CD14-positive monocyte (primary cell): ENCODE measurements around the gene SHLD1. TPM values are rescaled to one million over a fixed set of nuclear protein-coding genes. Genes with fewer than 3 reads are reported as not detected.

Source experiments
- DNase-seq, 3 donors: peaks; one replicate each; pipeline ENCODE4 v3.0.0-alpha.2; 2011 to 2022
- H2AFZ ChIP-seq: 2 replicates; pipeline ENCODE4 v1.6.0; 2012; ENCODE audit warnings: mild to moderate bottlenecking, low read depth, low read length, inconsistent platforms; ENCODE audit not compliant: insufficient read depth, poor library complexity, severe bottlenecking
- H3K27ac ChIP-seq, 2 donors: 1 replicate in 1 of 2; 2 replicates in 1 of 2; pipeline ENCODE4 v1.5.1; 2012 to 2013; ENCODE audit warnings: low read length in 2 of 2, control low read depth in 1 of 2, inconsistent platforms in 1 of 2, low read depth in 1 of 2, mild to moderate bottlenecking in 1 of 2
- H3K27me3 ChIP-seq, 2 donors: one replicate each; pipeline versions ENCODE4 v1.6.0 to v1.6.1; 2011 to 2013; ENCODE audit warnings: low read length in 2 of 2; ENCODE audit not compliant: control insufficient read depth in 2 of 2, insufficient read depth in 2 of 2
- H3K36me3 ChIP-seq, 2 donors: replicated peaks in 1 of 2; 1 replicate in 1 of 2; 2 replicates in 1 of 2; pipeline versions ENCODE4 v1.5.1 to v1.6.1; 2012 to 2013; ENCODE audit warnings: low read length in 2 of 2, control low read depth in 1 of 2, inconsistent platforms in 1 of 2, mild to moderate bottlenecking in 1 of 2; ENCODE audit not compliant: insufficient read depth in 2 of 2, control insufficient read depth in 1 of 2
- H3K4me1 ChIP-seq, 2 donors: 1 replicate in 1 of 2; 2 replicates in 1 of 2; pipeline versions ENCODE4 v1.5.1 to v1.6.1; 2012 to 2013; ENCODE audit warnings: low read length in 2 of 2, control low read depth in 1 of 2, inconsistent platforms in 1 of 2, mild to moderate bottlenecking in 1 of 2, moderate library complexity in 1 of 2; ENCODE audit not compliant: insufficient read depth in 2 of 2, control insufficient read depth in 1 of 2
- H3K4me2 ChIP-seq: replicated peaks from 2 replicates; pipeline ENCODE3; 2012; ENCODE audit warnings: low read length, moderate library complexity, mild to moderate bottlenecking; ENCODE audit not compliant: poor library complexity, severe bottlenecking; ENCODE audit errors: extremely low read depth
- H3K4me3 ChIP-seq, 3 experiments: fragments of 200-600 bp in 1 of 3; sonication (generic) in 1 of 3; replicated peaks in 1 of 3; 1 replicate in 2 of 3; 2 replicates in 1 of 3; pipeline ENCODE4 v1.5.1; 2011 to 2013; ENCODE audit warnings: low read length in 3 of 3, mild to moderate bottlenecking in 3 of 3, control low read depth in 2 of 3, low read depth in 2 of 3, inconsistent platforms in 1 of 3, moderate library complexity in 1 of 3
- H3K79me2 ChIP-seq: 2 replicates; pipeline ENCODE4 v1.6.0; 2012; ENCODE audit warnings: mild to moderate bottlenecking, control low read depth, inconsistent platforms, low read length, moderate library complexity; ENCODE audit not compliant: insufficient read depth
- H3K9ac ChIP-seq: 2 replicates; pipeline ENCODE4 v1.6.0; 2017; ENCODE audit warnings: low read length, mild to moderate bottlenecking; ENCODE audit not compliant: insufficient read depth, poor library complexity, severe bottlenecking
- H3K9me3 ChIP-seq, 2 donors: replicated peaks in 1 of 2; 1 replicate in 1 of 2; 2 replicates in 1 of 2; pipeline versions ENCODE4 v1.5.1 to v1.6.1; 2012 to 2013; ENCODE audit warnings: low read length in 2 of 2, control low read depth in 1 of 2; ENCODE audit not compliant: control insufficient read depth in 1 of 2, insufficient read depth in 1 of 2
- H4K20me1 ChIP-seq: 2 replicates; pipeline ENCODE4 v1.6.0; 2012; ENCODE audit warnings: mild to moderate bottlenecking, low read length, control low read depth, moderate library complexity; ENCODE audit not compliant: insufficient read depth
- H3K27ac Mint-ChIP-seq, 7 donors: one replicate each; pipeline ENCODE4 v1.8.0; 2020; ENCODE audit warnings: mild to moderate bottlenecking in 7 of 7, mixed read lengths in 7 of 7, moderate library complexity in 6 of 7, inconsistent platforms in 2 of 7
- H3K27me3 Mint-ChIP-seq, 3 donors: one replicate each; pipeline ENCODE4 v1.8.0; 2021 to 2022; ENCODE audit warnings: low read depth in 3 of 3, mild to moderate bottlenecking in 3 of 3, mixed read lengths in 3 of 3, moderate library complexity in 3 of 3, inconsistent platforms in 1 of 3
- H3K36me3 Mint-ChIP-seq, 2 donors: one replicate each; pipeline ENCODE4 v1.8.0; 2020; ENCODE audit warnings: mixed read lengths in 2 of 2, inconsistent platforms in 1 of 2, mild to moderate bottlenecking in 1 of 2
- H3K4me1 Mint-ChIP-seq: one replicate; pipeline ENCODE4 v1.8.0; 2020; ENCODE audit warnings: mild to moderate bottlenecking, mixed read lengths
- H3K4me3 Mint-ChIP-seq, 2 donors: one replicate each; pipeline ENCODE4 v1.8.0; 2020; ENCODE audit warnings: mild to moderate bottlenecking in 2 of 2, mixed read lengths in 2 of 2, moderate library complexity in 1 of 2
- H3K9me3 Mint-ChIP-seq, 7 donors: one replicate each; pipeline ENCODE4 v1.8.0; 2020 to 2022; ENCODE audit warnings: mixed read lengths in 7 of 7, mild to moderate bottlenecking in 6 of 7, moderate library complexity in 6 of 7, inconsistent platforms in 2 of 7
- WGBS: methylation state at CpG from one replicate; pipeline ENCODE4 v1.1.5; 2013; ENCODE audit warnings: missing lambda C conversion rate; ENCODE audit not compliant: insufficient coverage; 5-methylcytosine and 5-hydroxymethylcytosine counted together
- intact Hi-C, 2 donors: fragments of 100-400 bp; cut with micrococcal nuclease; formaldehyde crosslinking; loops; one replicate each; pipeline versions ENCODE4 v1.15.0 to v1.15.1; 2023
- polyA plus RNA-seq, 3 donors: library from polyadenylated mRNA; depleted of rRNA in 1 of 3; unstranded in 2 of 3; stranded (reverse) in 1 of 3; fragments of 300-500 nt in 2 of 3; fragments of >200 nt in 1 of 3; fragmentation: Illumina TruSeq in 2 of 3; gene quantifications; 1 replicate in 2 of 3; 2 replicates in 1 of 3; pipeline ENCODE4 v1.2.3, GENCODE V29; 2012 to 2021
- TF ChIP-seq, protein P1 (sequence below): fragments of 200-600 bp; IDR thresholded peaks from one replicate; pipeline ENCODE4 v1.8.0; 2022; ENCODE audit warnings: antibody characterized with exemption, mild to moderate bottlenecking

The SHLD1 gene
- polyA plus RNA-seq, 3 donors = 8.3 to 12.7 (median 11.5) TPM

DNA sequence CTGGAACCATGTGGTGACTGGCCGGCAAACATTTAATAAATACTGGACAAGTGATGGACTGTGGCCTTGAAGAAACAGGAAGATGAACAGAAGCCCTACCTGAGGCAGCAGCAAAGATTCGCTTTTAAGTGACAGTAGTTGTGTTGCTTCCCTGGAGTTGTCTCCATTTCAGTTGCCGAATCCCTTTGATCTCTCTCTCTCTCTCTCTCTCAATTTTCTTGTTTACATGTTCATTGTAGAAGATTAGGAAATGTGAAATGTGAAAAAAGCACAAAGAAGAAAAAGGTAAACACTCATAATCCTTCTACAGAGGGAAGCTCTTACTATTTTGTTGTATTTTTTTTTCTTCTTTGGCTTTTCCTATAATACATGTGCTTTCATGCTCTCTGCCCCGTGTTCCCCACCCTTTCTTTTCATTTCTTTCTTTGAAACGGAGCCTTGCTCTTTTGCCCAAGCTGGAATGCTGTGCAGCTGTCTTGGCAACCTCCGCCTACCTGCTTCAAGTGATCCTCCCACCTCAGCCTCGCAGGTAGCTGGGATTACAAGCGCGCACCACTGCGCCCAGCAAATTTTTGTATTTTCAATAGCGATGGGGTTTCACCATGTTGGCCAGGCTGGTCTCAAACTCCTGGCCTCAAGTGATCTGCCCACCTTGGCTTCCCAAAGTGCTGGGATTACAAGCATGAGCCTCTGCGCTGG lies 81.5 kb downstream of the SHLD1 start:
- Mint-ChIP-seq H3K36me3 (peaks cover 2 to 14% of the 10 kb centered on the region in 2 donors), H3K4me1 (peaks cover 12% of the 10 kb centered on the region), H3K27ac (peak overlapping the region in 1 of 7 donors; percentile 6), H3K4me3 (no peak overlapping the region), H3K9me3 (no peaks in the 10 kb centered on the region), H3K27me3 (peaks cover 0 to 2% (median 1%) of the 10 kb centered on the region in 3 donors)
- H3K79me2 ChIP-seq = no peaks in the 10 kb centered on the region
- no peaks in the 10 kb centered on the region for H3K4me1 ChIP-seq
- H3K9me3 ChIP-seq = no peaks in the 10 kb centered on the region
- intact Hi-C loops = no loop called here
- H3K9ac ChIP-seq = no peak overlapping the region
- H3K27me3 ChIP-seq = no peaks in the 10 kb centered on the region
- H3K36me3 ChIP-seq = peaks cover 0 to 2% of the 10 kb centered on the region in 2 donors
- H4K20me1 ChIP-seq = no peaks in the 10 kb centered on the region
- TF ChIP-seq, protein P1, sequence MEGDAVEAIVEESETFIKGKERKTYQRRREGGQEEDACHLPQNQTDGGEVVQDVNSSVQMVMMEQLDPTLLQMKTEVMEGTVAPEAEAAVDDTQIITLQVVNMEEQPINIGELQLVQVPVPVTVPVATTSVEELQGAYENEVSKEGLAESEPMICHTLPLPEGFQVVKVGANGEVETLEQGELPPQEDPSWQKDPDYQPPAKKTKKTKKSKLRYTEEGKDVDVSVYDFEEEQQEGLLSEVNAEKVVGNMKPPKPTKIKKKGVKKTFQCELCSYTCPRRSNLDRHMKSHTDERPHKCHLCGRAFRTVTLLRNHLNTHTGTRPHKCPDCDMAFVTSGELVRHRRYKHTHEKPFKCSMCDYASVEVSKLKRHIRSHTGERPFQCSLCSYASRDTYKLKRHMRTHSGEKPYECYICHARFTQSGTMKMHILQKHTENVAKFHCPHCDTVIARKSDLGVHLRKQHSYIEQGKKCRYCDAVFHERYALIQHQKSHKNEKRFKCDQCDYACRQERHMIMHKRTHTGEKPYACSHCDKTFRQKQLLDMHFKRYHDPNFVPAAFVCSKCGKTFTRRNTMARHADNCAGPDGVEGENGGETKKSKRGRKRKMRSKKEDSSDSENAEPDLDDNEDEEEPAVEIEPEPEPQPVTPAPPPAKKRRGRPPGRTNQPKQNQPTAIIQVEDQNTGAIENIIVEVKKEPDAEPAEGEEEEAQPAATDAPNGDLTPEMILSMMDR = no peak
- H2AFZ ChIP-seq = no peak overlapping the region
- 94% methylated on average over 8 of the region's 12 CpGs for WGBS
- no peak for DNase-seq
- H3K27ac ChIP-seq = no peak overlapping the region
- no peak overlapping the region for H3K4me3 ChIP-seq
- H3K4me2 ChIP-seq = no peak overlapping the region

DNA sequence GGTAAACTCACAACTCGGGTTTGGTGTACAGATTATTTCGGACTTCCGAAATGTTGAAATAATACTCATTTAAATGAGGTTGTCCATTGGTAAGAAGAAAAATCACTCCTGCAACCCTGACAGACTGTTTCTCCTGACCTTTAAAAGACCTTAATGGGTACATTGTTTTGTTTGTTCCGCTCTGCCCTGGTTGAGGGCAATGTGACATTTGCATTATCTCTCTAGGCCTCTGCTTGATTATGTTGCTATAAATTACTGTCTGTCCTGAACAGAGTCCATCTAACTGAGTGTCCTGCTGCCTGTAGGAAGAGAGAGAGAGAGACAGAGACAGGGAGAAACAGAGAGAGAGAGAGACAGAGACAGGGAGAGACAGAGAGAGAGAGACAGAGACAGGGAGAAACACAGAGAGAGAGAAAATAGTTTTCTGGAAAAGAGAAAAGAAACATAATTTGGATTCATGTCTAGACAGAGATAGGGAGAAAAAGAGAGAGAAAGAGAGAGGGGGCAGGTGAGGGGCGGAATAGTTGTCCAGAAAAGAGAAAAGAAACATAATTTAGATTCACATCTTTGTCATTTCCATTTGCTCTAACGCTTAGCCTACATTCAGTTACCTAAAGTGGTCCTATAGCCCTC lies 83.2 kb downstream of the SHLD1 start:
- H4K20me1 ChIP-seq = no peaks in the 10 kb centered on the region
- TF ChIP-seq, protein P1 = no peak
- no peak overlapping the region for H2AFZ ChIP-seq
- H3K9me3 Mint-ChIP-seq = no peaks in the 10 kb centered on the region
- intact Hi-C loops = no loop called here
- peaks cover 0 to 1% (median 0%) of the 10 kb centered on the region in 3 donors for H3K27me3 Mint-ChIP-seq
- H3K4me3 ChIP-seq = no peak overlapping the region
- H3K4me2 ChIP-seq = no peak overlapping the region
- no peaks in the 10 kb centered on the region for H3K9me3 ChIP-seq
- peak overlapping the region in 1 of 7 donors; percentile 31 for H3K27ac Mint-ChIP-seq
- no peaks in the 10 kb centered on the region for H3K79me2 ChIP-seq
- H3K36me3 Mint-ChIP-seq = peaks cover 2 to 8% of the 10 kb centered on the region in 2 donors
- peaks cover 0 to 2% of the 10 kb centered on the region in 2 donors for H3K36me3 ChIP-seq
- H3K4me1 Mint-ChIP-seq = peaks cover 13% of the 10 kb centered on the region
- no peaks in the 10 kb centered on the region for H3K27me3 ChIP-seq
- H3K9ac ChIP-seq = no peak overlapping the region
- no peak overlapping the region for H3K4me3 Mint-ChIP-seq
- H3K4me1 ChIP-seq = no peaks in the 10 kb centered on the region
- DNase-seq = no peak
- no peak overlapping the region for H3K27ac ChIP-seq
- WGBS = no CpG with 5 or more reads among the region's 6 CpGs
